ENCODE results near the gene CA5A. TPM values are rescaled to one million over a fixed set of nuclear protein-coding genes. Genes with fewer than 3 reads are reported as not detected.
A peak's percentile ranks its signal among the peaks of the same experiment; 100 is the strongest.

CA5A gene
- total and polyA plus RNA-seq, 9 of the 15 experiments (the other 6 are each of a cell fraction or from before 2014, with no cell fraction given) = not detected

- TF ChIP-seq RBM39 (optimal IDR thresholded peaks at IDR 0.05; ENCODE audit: low read depth, low read length) (no peak), FOXJ3 (CRISPR knock-in tag; IDR thresholded peaks at IDR 0.05) (no peak), JUND (IDR thresholded peaks at IDR 0.05; ENCODE audit: borderline replicate concordance, low read depth, low read length) (no peak), JUND (tag; IDR thresholded peaks at IDR 0.05; ENCODE audit: borderline replicate concordance, low read depth, low read length) (0 out of 3 replicates have a peak, but pooled peaks have one; percentile 16), ESRRA (IDR thresholded peaks at IDR 0.05; ENCODE audit: borderline replicate concordance, low read depth) (peak; percentile 22; the same call in 1 of the 2 replicates), MAFF (IDR thresholded peaks at IDR 0.05; ENCODE audit: low read length) (no peak), MBD2 (IDR thresholded peaks at IDR 0.05; ENCODE audit: borderline replicate concordance, low read depth) (no peak), KLF6 (CRISPR knock-in tag; IDR thresholded peaks at IDR 0.05; ENCODE audit: borderline replicate concordance) (no peak), ZBTB26 (CRISPR knock-in tag; IDR thresholded peaks at IDR 0.05) (no peak), TCFL5 (CRISPR knock-in tag; conservative IDR thresholded peaks at IDR 0.05) (no peak), KLF10 (CRISPR knock-in tag; IDR thresholded peaks at IDR 0.05) (no peak), NFE2L1 (tag; IDR thresholded peaks at IDR 0.05; ENCODE audit: borderline replicate concordance, low read depth) (no peak), SAFB2 (IDR thresholded peaks at IDR 0.05; ENCODE audit: borderline replicate concordance, low read depth, low read length, severe bottlenecking) (no peak), CBX3 (IDR thresholded peaks at IDR 0.05; ENCODE audit: borderline replicate concordance in 1 of 2, low read length in 2 of 2) (no peak), NR2C2 (CRISPR knock-in tag; IDR thresholded peaks at IDR 0.05) (no peak), NR2C2 (tag; IDR thresholded peaks at IDR 0.05) (peak; percentile 23; the same call in 1 of the 2 replicates), SREBF2 (CRISPR knock-in tag; IDR thresholded peaks at IDR 0.05) (no peak), MCM7 (IDR thresholded peaks at IDR 0.05) (no peak), RFX7 (CRISPR knock-in tag; IDR thresholded peaks at IDR 0.05) (no peak), ZKSCAN8 (CRISPR knock-in tag; IDR thresholded peaks at IDR 0.05) (no peak), TCF3 (CRISPR knock-in tag; IDR thresholded peaks at IDR 0.05) (no peak), GABPB2 (CRISPR knock-in tag; conservative IDR thresholded peaks at IDR 0.05) (no peak), MEIS2 (IDR thresholded peaks at IDR 0.05; ENCODE audit: partially characterized antibody) (peak; percentile 14), ZNF766 (CRISPR knock-in tag; conservative IDR thresholded peaks at IDR 0.05) (0 out of 2 replicates have a peak, but pooled peaks have one; percentile 16), PTRF (tag; IDR thresholded peaks at IDR 0.05) (no peak)
- TF ChIP-seq, protein P1, sequence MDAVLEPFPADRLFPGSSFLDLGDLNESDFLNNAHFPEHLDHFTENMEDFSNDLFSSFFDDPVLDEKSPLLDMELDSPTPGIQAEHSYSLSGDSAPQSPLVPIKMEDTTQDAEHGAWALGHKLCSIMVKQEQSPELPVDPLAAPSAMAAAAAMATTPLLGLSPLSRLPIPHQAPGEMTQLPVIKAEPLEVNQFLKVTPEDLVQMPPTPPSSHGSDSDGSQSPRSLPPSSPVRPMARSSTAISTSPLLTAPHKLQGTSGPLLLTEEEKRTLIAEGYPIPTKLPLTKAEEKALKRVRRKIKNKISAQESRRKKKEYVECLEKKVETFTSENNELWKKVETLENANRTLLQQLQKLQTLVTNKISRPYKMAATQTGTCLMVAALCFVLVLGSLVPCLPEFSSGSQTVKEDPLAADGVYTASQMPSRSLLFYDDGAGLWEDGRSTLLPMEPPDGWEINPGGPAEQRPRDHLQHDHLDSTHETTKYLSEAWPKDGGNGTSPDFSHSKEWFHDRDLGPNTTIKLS (IDR thresholded peaks at IDR 0.05; ENCODE audit: borderline replicate concordance, low read depth) = no peak
- TF ChIP-seq, protein P2, sequence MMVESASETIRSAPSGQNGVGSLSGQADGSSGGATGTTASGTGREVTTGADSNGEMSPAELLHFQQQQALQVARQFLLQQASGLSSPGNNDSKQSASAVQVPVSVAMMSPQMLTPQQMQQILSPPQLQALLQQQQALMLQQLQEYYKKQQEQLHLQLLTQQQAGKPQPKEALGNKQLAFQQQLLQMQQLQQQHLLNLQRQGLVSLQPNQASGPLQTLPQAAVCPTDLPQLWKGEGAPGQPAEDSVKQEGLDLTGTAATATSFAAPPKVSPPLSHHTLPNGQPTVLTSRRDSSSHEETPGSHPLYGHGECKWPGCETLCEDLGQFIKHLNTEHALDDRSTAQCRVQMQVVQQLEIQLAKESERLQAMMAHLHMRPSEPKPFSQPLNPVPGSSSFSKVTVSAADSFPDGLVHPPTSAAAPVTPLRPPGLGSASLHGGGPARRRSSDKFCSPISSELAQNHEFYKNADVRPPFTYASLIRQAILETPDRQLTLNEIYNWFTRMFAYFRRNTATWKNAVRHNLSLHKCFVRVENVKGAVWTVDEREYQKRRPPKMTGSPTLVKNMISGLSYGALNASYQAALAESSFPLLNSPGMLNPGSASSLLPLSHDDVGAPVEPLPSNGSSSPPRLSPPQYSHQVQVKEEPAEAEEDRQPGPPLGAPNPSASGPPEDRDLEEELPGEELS (CRISPR knock-in tag; IDR thresholded peaks at IDR 0.05; ENCODE audit: borderline replicate concordance) = no peak
These were observed 11.8 kb upstream of the CA5A start (continued) for GRCh38 chr16:87948119-87948545.

Measured in K562 (cell line).